ENCODE results near the gene UIMC1. TPM values are rescaled to one million over a fixed set of nuclear protein-coding genes. Genes with fewer than 3 reads are reported as not detected.

Gene UIMC1
- total RNA-seq, 1 experiment from 2014 or later, result 46.8 TPM

- Histone ChIP-seq H3K27ac (ENCODE audit: low read depth, low read length, poor library complexity, severe bottlenecking) (no peak overlapping the region), H3K27me3 (replicated peaks; ENCODE audit: insufficient read depth, low read depth, low read length, poor library complexity) (no peaks in the 10 kb centered on the region), H3K4me3 (ENCODE audit: low read depth, low read length, poor library complexity, severe bottlenecking) (no peak overlapping the region), H3K4me1 (ENCODE audit: insufficient read depth, low read length, poor library complexity, severe bottlenecking) (no peaks in the 10 kb centered on the region), H3K36me3 (ENCODE audit: insufficient read depth, low read length, poor library complexity, severe bottlenecking) (no peaks in the 10 kb centered on the region), H3K9me3 (ENCODE audit: low read depth, low read length, poor library complexity, severe bottlenecking) (no peaks in the 10 kb centered on the region)
- no peak for TF ChIP-seq CTCF (conservative IDR thresholded peaks at IDR 0.05; ENCODE audit: low read depth, low read length)
- TF ChIP-seq EZH2 (IDR thresholded peaks at IDR 0.05; ENCODE audit: borderline replicate concordance, low read depth, low read length, poor library complexity, severe bottlenecking), result no peak
- intact Hi-C loops (cut with micrococcal nuclease; ENCODE audit: unreplicated experiment), result no loop called here
- BruUV-seq (replicated peaks), result no TSS peak
- CTCF ChIA-PET, result no interaction called here
- DNase-seq (ENCODE audit: low spot score), result no peak
- POLR2A ChIA-PET (ENCODE audit: low non-redundant PET), result no interaction called here
Observed at GRCh38 chr5:176891331-176891958, 115.1 kb downstream of the UIMC1 start.

- Histone ChIP-seq H3K9me3 (ENCODE audit: low read depth, low read length, poor library complexity, severe bottlenecking) (no peaks in the 10 kb centered on the region), H3K4me1 (ENCODE audit: insufficient read depth, low read length, poor library complexity, severe bottlenecking) (no peaks in the 10 kb centered on the region), H3K4me3 (ENCODE audit: low read depth, low read length, poor library complexity, severe bottlenecking) (no peak overlapping the region), H3K27me3 (replicated peaks; ENCODE audit: insufficient read depth, low read depth, low read length, poor library complexity) (no peaks in the 10 kb centered on the region), H3K36me3 (ENCODE audit: insufficient read depth, low read length, poor library complexity, severe bottlenecking) (no peaks in the 10 kb centered on the region), H3K27ac (ENCODE audit: low read depth, low read length, poor library complexity, severe bottlenecking) (no peak overlapping the region)
- DNase-seq (ENCODE audit: low spot score), result no peak
- ChIA-PET POLR2A (ENCODE audit: low non-redundant PET) (no interaction called here), CTCF (no interaction called here)
- no peak for TF ChIP-seq EZH2 (IDR thresholded peaks at IDR 0.05; ENCODE audit: borderline replicate concordance, low read depth, low read length, poor library complexity, severe bottlenecking)
- TF ChIP-seq CTCF (conservative IDR thresholded peaks at IDR 0.05; ENCODE audit: low read depth, low read length), result no peak
- intact Hi-C loops (cut with micrococcal nuclease; ENCODE audit: unreplicated experiment), result no loop called here
- no TSS peak for BruUV-seq (replicated peaks)
Observed at GRCh38 chr5:176890455-176891330, 115.9 kb downstream of the UIMC1 start.

- Histone ChIP-seq H3K27ac (ENCODE audit: low read depth, low read length, poor library complexity, severe bottlenecking) (no peak overlapping the region), H3K9me3 (ENCODE audit: low read depth, low read length, poor library complexity, severe bottlenecking) (no peaks in the 10 kb centered on the region), H3K4me1 (ENCODE audit: insufficient read depth, low read length, poor library complexity, severe bottlenecking) (no peaks in the 10 kb centered on the region), H3K36me3 (ENCODE audit: insufficient read depth, low read length, poor library complexity, severe bottlenecking) (no peaks in the 10 kb centered on the region), H3K27me3 (replicated peaks; ENCODE audit: insufficient read depth, low read depth, low read length, poor library complexity) (no peaks in the 10 kb centered on the region), H3K4me3 (ENCODE audit: low read depth, low read length, poor library complexity, severe bottlenecking) (no peak overlapping the region)
- ChIA-PET CTCF (no interaction called here), POLR2A (ENCODE audit: low non-redundant PET) (no interaction called here)
- BruUV-seq (replicated peaks), result no TSS peak
- TF ChIP-seq CTCF (conservative IDR thresholded peaks at IDR 0.05; ENCODE audit: low read depth, low read length), result no peak
- no peak for TF ChIP-seq EZH2 (IDR thresholded peaks at IDR 0.05; ENCODE audit: borderline replicate concordance, low read depth, low read length, poor library complexity, severe bottlenecking)
- DNase-seq (ENCODE audit: low spot score), result no peak
- intact Hi-C loops (cut with micrococcal nuclease; ENCODE audit: unreplicated experiment), result no loop called here
Observed at GRCh38 chr5:176889321-176890280, 117.0 kb downstream of the UIMC1 start.

All from A673 (cell line).